GM21423 (cell line): ENCODE data around the gene NDUFA11.

ENCODE experiments used
- ATAC-seq: cut with Tn5 transposase; IDR thresholded peaks from one replicate; pipeline ENCODE4 v1.9.1; 2021; ENCODE audit warnings: mild to moderate bottlenecking, moderate library complexity; ENCODE audit not compliant: unreplicated experiment

Gene NDUFA11

GRCh38 chr19:5932609-5933262 is 29.1 kb upstream of the NDUFA11 start:
- no peak for ATAC-seq

- ATAC-seq, result no peak
Observed at GRCh38 chr19:5932146-5932545, 28.6 kb upstream of the NDUFA11 start.

GRCh38 chr19:5931251-5931650 is 27.7 kb upstream of the NDUFA11 start:
- ATAC-seq, result no peak

GRCh38 chr19:5929625-5930024 is 26.0 kb upstream of the NDUFA11 start:
- ATAC-seq, result no peak

- ATAC-seq, result no peak
Observed at GRCh38 chr19:5929179-5929578, 25.6 kb upstream of the NDUFA11 start.

GRCh38 chr19:5927441-5927821 is 23.8 kb upstream of the NDUFA11 start:
- no peak for ATAC-seq

GRCh38 chr19:5926641-5927440 is 23.3 kb upstream of the NDUFA11 start:
- ATAC-seq, result no peak

GRCh38 chr19:5925830-5926427 is 22.3 kb upstream of the NDUFA11 start:
- ATAC-seq, result no peak

GRCh38 chr19:5923356-5923755 is 19.8 kb upstream of the NDUFA11 start:
- ATAC-seq, result no peak

GRCh38 chr19:5922161-5922545 is 18.6 kb upstream of the NDUFA11 start:
- ATAC-seq, result no peak

- no peak for ATAC-seq
Observed at GRCh38 chr19:5921516-5922160, 18.0 kb upstream of the NDUFA11 start.

GRCh38 chr19:5918463-5919079 is 15.0 kb upstream of the NDUFA11 start:
- ATAC-seq, result no peak

- ATAC-seq, result no peak
Observed at GRCh38 chr19:5917431-5918107, 14.0 kb upstream of the NDUFA11 start.

- no peak for ATAC-seq
Observed at GRCh38 chr19:5916181-5916708, 12.7 kb upstream of the NDUFA11 start.

GRCh38 chr19:5915782-5916165 is 12.2 kb upstream of the NDUFA11 start:
- no peak for ATAC-seq

GRCh38 chr19:5914946-5915781 is 11.6 kb upstream of the NDUFA11 start:
- ATAC-seq, result no peak

GRCh38 chr19:5914358-5914774 is 10.8 kb upstream of the NDUFA11 start:
- ATAC-seq, result no peak

GRCh38 chr19:5913739-5914357 is 10.3 kb upstream of the NDUFA11 start, which contains the start of gene CAPS:
CAPS (plus strand) TSS chr19:5914254; CDS start chr19:5914407, 153 bp downstream.
- ATAC-seq, result no peak

GRCh38 chr19:5911366-5911765 is 7.8 kb upstream of the NDUFA11 start:
- ATAC-seq, result no peak
